CD1c-positive myeloid dendritic cell (primary cell): ENCODE results near the gene TOX2.

ENCODE experiments used
- DNase-seq: peaks from one replicate; pipeline ENCODE4 v3.0.0-alpha.2; 2016; ENCODE audit errors: extremely low spot score

Gene TOX2, protein sequence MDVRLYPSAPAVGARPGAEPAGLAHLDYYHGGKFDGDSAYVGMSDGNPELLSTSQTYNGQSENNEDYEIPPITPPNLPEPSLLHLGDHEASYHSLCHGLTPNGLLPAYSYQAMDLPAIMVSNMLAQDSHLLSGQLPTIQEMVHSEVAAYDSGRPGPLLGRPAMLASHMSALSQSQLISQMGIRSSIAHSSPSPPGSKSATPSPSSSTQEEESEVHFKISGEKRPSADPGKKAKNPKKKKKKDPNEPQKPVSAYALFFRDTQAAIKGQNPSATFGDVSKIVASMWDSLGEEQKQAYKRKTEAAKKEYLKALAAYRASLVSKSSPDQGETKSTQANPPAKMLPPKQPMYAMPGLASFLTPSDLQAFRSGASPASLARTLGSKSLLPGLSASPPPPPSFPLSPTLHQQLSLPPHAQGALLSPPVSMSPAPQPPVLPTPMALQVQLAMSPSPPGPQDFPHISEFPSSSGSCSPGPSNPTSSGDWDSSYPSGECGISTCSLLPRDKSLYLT

DNA sequence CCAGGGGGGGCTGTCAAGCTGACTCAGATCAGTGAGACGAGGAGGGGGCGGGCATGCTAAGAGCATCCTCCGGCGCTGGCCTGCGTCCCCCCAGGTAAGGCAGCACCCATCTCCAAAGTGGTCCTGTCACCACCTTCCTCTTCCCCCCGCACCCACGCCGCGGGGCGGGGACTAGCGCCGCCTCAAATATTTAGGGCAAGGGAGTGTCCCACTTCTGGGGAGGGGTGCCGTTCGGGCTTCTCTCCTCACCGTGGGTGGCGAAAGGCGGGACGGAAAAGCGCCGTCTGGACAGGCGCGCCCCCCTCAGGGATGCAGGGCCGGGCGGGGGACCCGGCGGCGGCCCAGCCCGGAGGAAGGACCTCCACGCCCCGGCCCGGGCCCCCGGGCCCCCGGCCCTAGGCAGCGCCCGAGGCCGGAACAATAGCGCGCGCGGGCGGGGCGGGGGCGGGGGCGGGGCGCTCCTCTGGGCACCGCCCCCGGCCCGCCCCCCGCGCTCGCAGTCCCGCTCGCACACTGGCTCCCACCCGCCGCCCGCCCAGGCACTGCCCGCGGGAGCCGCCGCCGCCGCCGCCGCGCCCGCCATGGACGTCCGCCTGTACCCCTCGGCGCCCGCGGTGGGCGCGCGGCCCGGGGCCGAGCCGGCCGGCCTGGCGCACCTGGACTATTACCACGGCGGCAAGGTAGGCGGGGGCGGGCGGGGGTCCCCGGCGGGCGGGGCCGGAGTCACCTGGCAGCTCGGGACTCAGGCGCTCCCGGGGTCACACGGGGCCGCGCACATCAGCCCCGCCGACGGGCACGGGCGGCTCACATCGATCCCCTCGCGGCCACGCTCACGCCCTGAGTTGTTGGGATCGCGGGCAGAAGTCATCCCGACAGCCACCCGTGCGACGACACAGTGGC is at the start of gene TOX2:
Gene TOX2 (plus strand): TSS at position 542 of the 900 bp plus-strand sequence. CDS start 40 bp downstream, at position 582.
- DNase-seq, result peak; percentile 25

DNA sequence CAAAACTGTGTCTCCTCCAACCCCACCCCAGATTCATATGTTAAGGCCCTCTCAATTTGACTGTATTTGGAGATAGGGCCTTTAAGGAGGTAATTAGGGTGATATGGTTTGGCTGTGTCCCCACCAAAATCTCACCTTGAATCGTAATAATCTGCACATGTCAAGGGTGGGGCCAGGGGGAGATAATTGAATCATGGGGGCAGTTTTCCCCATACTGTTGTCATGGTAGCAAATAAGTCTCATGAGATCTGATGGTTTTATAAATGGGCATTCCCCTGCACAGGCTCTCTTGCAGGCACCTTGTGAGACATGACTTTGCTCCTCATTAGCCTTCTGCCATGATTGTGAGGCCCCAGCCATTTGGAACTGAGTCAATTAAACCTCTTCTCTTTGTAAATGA is 46.6 kb upstream of the TOX2 start:
- no peak for DNase-seq

DNA sequence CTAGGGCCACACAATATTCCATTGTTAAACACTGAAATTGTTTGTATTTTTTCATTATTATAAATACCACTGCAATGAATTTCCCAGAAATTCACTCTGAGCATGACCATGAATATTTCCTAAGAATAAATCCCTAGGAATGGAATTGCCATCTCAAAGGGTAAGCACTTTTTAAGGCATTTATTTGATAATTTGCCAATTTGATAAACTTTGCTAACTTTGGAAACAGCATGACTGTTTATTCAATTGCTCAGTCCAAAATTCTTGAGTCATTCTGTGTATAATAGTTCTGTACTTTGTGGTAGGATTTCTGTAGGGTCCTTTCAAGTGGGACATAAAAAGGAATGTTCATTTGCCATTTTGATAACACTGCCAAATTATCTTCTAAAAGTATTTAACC is 44.2 kb upstream of the TOX2 start:
- no peak for DNase-seq

DNA sequence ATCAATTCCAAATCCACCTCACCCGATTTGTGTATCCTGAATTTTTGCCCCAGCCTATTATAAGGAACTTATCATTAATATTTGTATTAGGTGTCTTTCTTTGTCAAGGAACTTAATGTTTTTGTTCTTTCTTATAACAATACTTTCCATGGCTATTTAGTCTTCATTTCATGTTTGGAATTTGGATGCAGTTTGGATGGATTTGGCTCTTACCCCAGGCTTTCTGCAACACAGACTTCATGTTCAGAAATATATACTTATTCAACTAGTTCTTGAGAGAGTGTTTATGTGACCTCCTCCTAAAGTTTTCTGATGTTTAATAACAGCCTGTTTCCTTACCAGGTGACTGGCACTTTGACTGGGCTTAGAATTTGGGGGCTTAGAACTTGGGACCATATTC is 35.9 kb upstream of the TOX2 start:
- no peak for DNase-seq

DNA sequence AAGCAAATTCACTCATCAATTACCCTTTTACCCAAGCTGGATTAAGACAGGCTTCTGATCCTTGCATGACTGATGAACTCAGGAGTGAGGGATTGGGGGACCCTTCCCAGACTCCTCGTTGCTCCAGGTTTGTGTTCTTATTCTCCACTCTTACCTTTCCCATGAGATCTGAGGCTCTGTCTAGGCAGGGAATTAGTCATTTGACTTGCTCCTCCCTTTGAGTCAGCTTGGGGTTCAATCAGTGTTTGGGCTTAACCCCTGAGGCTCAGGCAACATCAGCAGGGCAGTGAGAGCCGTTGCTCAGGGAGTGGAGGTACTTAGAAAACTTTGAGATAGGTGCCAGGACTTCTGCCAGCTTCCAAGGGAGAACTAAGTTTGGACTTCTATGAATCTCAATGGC is 20.7 kb upstream of the TOX2 start:
- no peak for DNase-seq

DNA sequence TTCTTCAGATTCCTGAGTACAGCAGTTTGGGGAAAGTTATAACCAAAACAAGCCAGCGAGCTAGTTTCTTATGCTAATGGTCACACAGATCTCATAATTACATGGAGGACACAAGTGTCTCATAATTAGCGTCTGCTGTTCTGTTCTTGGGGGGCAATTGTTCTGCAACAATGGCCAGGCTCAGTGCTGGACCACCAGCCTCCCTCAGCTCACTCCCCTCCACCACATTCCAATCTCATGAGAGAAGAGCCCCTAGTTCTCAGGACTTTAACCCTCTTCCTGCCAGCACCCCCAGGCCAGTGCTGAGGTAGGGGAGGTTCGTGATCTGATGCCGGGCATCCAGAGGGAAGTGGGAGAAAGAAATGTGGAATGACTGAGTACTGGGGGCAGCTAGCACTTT is 20.2 kb upstream of the TOX2 start:
- DNase-seq, result no peak

DNA sequence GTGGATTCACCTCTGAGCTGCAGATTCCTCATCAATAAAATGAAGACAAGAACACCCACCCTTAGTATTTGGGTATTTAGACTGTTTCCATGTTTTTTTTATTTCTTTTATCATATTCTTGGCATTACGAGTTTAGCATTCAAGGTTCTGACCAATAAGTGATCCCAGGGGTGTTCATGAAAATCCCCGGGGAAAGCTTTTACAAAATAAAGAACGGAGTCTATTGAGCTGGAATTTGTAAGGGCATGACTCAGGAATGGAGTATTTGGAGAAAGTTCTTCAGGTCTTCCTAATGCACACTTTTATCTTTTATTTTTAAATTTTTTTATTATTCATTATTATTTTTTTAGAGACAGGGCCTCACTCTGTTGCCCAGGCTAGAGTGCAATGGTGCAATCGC is 19.4 kb upstream of the TOX2 start:
- no peak for DNase-seq

DNA sequence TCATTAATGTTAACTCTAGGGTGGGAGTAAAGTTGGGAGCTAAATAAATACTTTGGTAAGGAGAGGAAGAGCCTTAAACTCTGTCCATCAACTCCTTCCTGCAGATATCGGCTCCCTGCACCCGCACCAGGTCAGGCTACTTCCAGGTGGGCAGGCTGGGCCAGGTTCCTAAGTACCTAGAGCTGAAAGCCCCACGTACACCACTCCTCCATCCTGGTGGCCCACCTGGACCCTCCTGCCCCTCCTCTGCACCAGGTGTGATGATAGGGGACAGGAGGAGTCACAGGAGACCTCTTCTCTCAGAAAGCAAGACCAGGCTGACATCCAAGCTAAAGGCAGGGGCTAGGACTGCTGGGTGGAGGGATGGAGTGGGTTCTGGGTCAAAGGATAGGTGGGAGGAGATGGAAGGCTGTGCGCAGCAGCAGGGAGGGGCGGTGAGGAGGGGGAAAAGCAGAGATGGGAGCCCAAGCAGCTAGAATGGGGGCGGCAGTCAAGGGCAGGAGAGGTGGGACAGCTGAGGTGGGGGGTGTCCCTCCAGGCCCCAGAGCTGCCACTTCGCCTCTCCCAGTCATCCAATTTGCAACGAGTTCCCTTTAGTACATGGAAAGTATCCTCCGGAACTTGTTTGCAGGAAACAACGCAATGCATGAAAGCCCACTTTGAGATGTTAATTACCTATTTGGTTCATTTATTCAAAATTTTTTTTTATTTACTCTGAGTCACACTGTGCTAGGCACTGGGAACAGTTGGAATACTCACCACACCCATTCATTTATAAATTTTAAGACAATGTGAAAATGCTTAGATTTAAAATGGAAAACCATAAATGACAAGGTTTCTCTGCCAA is 15.2 kb upstream of the TOX2 start:
- no peak for DNase-seq

DNA sequence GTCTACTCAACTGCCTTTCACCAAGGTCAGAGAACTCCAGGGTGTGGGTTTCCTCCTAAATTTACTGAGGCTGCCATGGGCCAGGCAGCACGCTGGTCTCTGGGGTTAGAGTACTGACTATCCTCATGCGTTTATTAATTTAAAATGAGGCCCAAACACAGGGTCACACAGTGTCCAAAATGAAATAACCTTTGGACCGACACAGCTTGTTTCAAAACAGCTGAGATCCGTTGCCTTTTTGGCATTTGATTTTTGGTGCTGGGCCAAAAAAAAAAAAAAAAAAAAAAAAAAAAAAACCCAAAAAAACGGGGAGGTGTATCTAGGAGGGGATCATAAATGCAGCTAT is 14.6 kb upstream of the TOX2 start:
- no peak for DNase-seq

DNA sequence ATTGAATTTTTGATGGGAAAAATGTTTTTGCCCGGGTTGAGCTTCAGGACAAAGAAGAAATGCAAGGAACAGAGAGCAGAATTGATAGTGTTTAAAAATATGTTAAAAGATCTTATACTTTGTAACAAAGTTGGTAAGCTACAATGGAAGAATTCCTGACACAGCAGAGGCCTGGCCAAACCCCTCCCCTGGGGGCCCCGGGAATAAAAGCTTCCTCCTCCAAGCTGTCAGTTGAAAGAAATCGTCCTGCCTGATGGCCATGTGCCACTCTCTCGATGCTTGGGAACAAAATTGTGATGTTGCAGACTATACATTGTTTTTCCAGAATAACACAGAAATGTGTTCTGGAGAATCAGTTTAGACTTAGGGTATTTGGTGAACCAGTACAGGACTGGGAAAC is 14.2 kb upstream of the TOX2 start:
- no peak for DNase-seq

DNA sequence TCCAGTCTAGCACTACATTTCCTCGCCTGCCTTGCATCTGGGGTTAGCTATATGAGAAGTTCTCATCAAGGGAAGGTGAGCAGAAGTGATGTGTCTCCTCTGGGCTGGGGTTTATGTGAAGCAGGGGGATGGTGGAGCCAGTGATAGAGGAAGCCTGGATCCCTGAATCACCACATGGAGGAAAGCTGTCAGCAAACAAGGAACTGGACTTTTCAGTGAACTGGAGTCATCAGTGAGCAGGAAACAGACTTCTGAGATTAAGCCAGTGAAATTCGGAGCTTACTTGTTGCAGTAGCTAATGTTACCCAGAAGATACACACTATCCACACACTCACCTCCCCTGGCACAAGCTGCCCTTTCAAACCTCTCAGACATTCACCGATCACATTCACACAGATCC is 13.4 kb upstream of the TOX2 start:
- no peak for DNase-seq

DNA sequence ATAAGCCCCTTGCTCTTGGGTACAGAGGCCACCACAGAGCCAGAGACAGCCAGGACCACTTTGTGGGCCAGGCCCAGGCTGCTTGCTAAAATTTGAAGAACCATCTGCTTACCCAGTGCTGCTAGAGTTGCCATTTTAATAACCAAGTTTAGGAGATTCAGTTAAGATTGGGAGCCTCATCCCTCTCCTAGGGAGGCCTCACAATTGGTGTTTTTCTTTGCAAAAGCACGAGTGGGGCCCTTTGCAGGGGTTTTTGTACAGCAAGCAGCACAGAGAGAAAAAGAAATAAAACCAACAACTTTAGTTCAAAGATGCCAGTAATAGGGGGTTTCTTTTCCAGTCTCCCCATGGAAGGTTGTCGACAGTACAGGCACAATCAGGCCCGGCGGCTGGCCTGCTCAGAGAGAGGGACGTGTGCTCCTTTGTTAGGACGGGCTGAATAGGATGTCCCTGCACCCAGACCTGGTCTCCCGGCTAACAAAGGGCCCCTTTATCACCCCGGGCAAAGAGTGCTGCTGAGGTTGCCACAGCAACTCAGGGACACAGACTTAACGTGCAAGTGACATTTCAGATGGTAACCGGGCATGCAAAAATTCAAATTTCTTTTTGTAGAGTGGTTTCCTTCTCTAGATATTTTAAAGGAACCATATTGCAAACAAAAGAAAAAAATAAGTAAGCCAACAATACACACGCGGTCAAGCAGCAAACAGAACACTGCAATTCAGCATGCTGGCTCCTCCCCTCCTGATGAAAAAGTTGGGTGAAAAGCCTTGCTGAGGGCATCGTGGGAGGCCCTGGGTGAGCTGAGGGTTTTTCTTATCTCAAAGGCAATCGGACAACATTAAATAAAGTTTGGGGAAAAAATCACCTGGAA is 10.5 kb upstream of the TOX2 start:
- no peak for DNase-seq

DNA sequence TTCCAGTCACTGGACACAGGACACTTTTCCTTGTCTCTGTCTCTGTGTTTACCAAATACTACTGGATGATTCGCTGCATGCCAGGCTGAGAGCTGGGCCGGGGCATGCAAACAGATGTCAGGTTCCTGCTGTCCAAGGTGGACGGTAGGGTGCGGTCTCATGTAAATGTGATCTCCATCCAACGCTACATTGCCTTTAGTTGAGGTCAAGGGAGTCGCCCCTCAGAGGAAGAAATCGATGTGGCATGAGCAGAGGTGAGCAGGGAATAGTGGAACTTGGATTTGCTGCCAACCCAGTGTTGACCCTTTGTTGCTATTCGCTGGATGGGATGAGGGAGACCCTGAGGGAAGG is 9.8 kb upstream of the TOX2 start:
- DNase-seq, result no peak

DNA sequence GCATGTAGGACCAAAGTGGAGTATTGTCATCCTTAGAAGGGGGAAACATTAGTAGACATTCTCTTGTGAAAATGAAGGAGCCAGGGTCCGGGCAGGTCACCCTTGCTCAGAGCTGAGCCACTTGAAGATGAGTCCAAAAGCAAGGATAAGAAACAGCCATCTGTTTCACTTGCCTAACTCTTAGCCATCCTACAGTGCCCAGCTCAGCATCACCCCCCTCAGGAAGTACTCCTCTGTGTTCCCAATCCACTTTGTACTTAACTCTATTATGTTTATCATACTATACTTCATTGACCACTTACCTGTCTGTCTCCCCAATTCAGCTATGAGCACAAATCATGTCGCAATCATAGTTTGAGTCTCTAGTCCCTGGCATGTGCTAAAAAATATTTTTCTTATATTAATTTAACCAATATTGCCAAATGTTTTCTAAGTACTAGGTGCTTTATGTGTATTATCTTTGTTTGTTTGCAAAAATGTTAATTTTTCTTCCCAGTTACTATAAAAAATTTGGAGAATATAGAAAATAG is 8.1 kb upstream of the TOX2 start:
- DNase-seq, result no peak

DNA sequence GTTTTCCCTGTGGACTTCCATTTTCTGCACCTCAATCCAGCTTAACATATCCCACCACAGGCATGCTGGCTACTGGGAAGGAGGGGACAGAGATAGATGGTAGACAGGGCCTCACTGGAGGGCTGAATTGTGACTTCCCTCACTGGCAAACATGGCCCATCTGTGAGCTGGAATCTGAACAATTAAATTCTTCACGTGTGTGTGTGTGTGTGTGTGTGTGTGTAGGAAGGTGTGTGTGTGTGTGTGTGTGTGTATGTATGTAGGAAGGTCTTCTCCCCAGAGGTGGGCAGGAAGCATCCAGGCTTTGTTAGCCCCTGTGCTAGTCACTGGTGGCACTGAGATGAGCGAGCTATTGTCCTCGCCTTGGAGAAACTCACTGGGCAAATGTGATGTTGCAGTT is 5.4 kb upstream of the TOX2 start:
- no peak for DNase-seq

DNA sequence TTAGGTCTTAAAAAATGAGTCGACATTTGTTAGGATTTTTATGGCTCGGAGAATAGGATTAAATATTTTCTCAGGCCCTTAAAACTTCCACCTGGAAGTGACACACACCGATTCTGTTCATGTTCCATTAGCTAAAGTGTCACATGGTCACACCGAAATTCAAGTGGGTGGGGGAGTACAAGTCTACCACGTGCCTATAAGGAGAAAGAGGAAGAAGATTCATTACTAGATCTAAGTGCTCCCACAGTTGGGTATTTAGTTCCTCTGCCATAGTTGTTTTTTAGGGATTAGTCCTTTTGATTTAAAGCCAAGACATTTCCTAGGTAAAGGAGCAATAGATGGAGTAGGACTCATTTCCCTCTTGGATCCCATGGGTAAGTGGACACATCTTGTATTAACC is 4.9 kb upstream of the TOX2 start:
- peak; percentile 86 for DNase-seq

DNA sequence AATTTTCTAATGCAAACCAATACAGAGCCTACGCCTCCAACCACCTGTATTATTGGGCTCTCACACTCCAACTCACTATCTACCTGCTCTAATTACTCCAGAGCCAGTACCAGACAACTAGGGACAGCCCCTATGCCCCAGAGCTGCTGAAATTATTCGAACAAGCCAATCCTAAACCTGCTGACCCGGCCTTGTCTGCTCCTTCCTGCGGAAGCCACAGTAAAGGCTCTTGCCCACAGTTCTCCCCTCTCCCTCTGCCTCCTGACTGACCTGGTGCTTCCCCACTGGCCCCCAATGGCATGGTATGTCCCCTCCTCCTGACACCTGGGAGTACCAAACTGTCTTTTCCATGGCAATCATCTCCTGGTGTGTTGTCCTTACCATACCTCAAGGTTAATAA is 4.1 kb upstream of the TOX2 start:
- no peak for DNase-seq

DNA sequence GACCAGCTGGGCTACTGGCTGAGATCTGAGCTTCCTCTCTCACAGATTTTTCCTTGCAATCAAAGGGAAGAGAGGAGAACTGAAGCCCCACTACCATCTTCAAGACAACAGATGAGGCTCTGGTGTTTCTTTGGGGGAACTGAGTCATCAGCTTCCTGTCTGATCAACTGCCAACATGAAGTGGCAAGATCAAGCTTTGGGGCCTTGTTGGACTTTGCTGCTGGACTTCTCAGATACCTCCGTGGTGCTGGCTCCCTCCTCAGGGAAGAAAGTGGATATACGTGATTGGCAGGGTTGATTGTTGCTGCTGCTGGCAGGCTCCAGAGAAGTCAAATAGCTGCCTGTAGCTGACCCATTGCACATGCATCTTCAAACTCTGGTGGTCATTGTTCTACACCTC is 3.6 kb upstream of the TOX2 start:
- DNase-seq, result peak; percentile 24

DNA sequence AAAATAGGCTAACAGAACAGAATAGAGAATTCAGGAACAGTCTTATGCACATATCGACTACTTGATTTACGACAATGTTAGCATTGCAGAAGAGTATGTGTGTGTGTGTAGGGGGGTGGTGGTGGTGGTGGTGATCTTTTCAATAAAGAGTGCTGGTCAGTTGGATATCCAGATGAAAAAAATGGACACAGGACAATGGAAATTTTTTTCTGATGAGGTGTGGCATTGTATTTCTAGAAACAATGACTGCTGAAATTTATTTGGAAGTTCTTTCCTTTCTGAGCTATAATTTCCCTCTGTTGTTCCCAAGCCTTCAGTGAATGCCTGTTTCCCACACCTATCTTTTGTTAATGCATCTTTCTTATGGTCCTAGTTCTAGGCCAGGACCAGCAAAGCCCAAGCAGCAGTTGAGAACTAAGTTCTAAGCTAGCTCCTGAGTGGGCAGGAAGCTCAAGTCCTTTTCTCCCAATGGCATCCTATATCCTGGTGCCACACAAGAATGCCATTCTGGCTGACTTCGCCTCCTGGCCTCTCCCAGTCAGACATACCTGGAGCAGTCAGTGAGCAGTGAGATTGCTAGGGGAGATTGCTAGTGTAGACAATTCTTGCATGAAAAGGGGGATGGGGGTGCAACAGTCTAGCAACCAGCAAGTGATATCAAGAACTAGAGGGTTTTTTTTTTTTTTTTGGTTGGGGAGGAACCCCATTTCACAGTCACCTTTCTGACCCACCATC is 1.2 kb upstream of the TOX2 start:
- no peak for DNase-seq
